Esophagus (tissue), 2 donors: Measurements from ENCODE around the gene PPM1M. TPM values are rescaled to one million over a fixed set of nuclear protein-coding genes. Genes with fewer than 3 reads are reported as not detected.
A peak's percentile ranks its signal among the peaks of the same experiment; 100 is the strongest.

Experiments
- H3K27ac ChIP-seq, 2 donors: one replicate each; pipeline ENCODE4 v1.5.1; 2013; ENCODE audit warnings: low read depth in 2 of 2, mild to moderate bottlenecking in 2 of 2, inconsistent platforms in 1 of 2, low read length in 1 of 2, moderate library complexity in 1 of 2
- H3K27me3 ChIP-seq, 2 donors: one replicate each; pipeline ENCODE4 v1.6.1; 2013; ENCODE audit warnings: low read length in 2 of 2, control low read depth in 1 of 2, mild to moderate bottlenecking in 1 of 2; ENCODE audit not compliant: insufficient read depth in 2 of 2, control insufficient read depth in 1 of 2
- H3K36me3 ChIP-seq, 2 donors: one replicate each; pipeline ENCODE4 v1.6.1; 2013; ENCODE audit warnings: low read length in 1 of 2; ENCODE audit not compliant: control insufficient read depth in 2 of 2, insufficient read depth in 2 of 2
- H3K4me1 ChIP-seq, 2 donors: one replicate each; pipeline ENCODE4 v1.6.1; 2013; ENCODE audit warnings: low read length in 1 of 2; ENCODE audit not compliant: control insufficient read depth in 2 of 2, insufficient read depth in 2 of 2
- H3K4me3 ChIP-seq, 2 donors: one replicate each; pipeline ENCODE4 v1.5.1; 2013; ENCODE audit warnings: low read length in 2 of 2, mild to moderate bottlenecking in 2 of 2, low read depth in 1 of 2, moderate library complexity in 1 of 2
- H3K9me3 ChIP-seq, 2 donors: one replicate each; pipeline ENCODE4 v1.6.1; 2013; ENCODE audit warnings: mild to moderate bottlenecking in 2 of 2, low read depth in 1 of 2, low read length in 1 of 2, moderate library complexity in 1 of 2; ENCODE audit not compliant: control insufficient read depth in 2 of 2, insufficient read depth in 1 of 2
- WGBS, 2 donors: extraction: QIAGEN DNeasy Blood & Tissue Kit; methylation state at CpG; one replicate each; pipeline ENCODE4 v1.1.7; 2013; 5-methylcytosine and 5-hydroxymethylcytosine counted together
- polyA plus RNA-seq, 2 donors: library from polyadenylated mRNA; stranded (reverse); fragments of 200-250 nt; gene quantifications; one replicate each; pipeline ENCODE4 v1.2.3, GENCODE V29; 2013
- donor health status: healthy with polysubstance abuse.
- donor health status: Bipolar disorder and iron deficiency.

PPM1M gene
- polyA plus RNA-seq, 2 donors = 10.1 to 15.6 TPM

- Histone ChIP-seq H3K4me3 (no peak overlapping the region), H3K27ac (no peak overlapping the region), H3K36me3 (peaks cover 10 to 17% of the 10 kb centered on the region in 2 donors), H3K4me1 (peaks cover 2 to 14% of the 10 kb centered on the region in 2 donors), H3K9me3 (no peaks in the 10 kb centered on the region), H3K27me3 (no peaks in the 10 kb centered on the region)
- 82 to 83% methylated on average over 4 of the region's 4 CpGs for WGBS, 2 donors
Observed at GRCh38 chr3:52202384-52203077, 43.0 kb upstream of the PPM1M start.

DNA sequence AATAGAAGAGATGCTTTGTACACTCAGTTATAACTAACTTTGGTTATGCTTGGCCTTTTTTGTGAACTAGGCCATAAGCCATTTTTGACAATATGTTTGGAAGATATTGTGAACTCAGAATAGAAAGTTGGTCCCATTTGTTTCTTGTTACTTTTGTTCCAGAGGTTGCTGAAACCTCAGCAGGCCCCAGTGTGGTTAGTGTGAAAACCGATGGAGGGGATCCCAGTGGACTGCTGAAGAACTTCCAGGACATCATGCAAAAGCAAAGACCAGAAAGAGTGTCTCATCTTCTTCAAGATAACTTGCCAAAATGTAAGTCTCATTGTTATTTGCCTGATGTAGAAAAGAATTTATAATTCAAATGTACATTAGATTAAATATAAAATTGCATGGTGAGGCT is 41.9 kb upstream of the PPM1M start:
- H3K4me3 ChIP-seq = no peak overlapping the region
- 82 to 83% methylated on average over 1 of the region's 1 CpG for WGBS, 2 donors
- no peaks in the 10 kb centered on the region for H3K9me3 ChIP-seq
- H3K36me3 ChIP-seq = peaks cover 10 to 25% of the 10 kb centered on the region in 2 donors
- peak overlapping the region in 1 of 2 donors; percentile 55 for H3K27ac ChIP-seq
- H3K4me1 ChIP-seq = peaks cover 2 to 11% of the 10 kb centered on the region in 2 donors
- H3K27me3 ChIP-seq = no peaks in the 10 kb centered on the region

- 45 to 62% methylated on average over 10 of the region's 10 CpGs for WGBS, 2 donors
- H3K27ac ChIP-seq = peak overlapping the region; percentile 7 to 55
Observed at GRCh38 chr3:52204337-52205073, 41.1 kb upstream of the PPM1M start.

DNA sequence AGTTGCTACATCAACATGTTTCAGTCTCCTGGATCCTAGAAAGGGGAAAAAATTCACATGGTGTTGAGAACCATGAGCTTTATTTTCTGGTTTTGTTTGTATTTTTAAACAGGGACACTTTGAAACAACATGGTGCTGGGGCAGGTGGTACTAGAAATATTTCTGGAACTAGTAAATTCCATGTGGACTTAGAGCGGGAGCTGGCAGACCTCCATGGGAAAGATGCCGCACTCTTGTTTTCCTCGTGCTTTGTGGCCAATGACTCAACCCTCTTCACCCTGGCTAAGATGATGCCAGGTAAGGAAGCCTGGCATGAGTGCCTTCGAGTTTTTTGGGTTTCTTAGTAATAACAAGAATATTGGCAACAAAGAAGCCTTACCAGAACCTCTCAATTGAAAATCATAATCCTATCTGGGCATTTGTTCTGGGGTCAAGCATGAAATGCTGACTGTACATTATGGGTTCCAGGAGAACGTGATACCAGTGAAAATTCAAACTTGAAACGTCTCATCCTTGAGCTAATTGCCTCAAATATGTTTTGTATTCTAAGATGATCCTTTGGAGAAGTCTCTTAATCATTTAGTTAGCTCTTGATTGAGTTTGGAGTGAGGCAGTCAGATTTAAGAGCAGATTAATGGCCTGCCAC is 39.7 kb upstream of the PPM1M start:
- Histone ChIP-seq H3K9me3 (no peaks in the 10 kb centered on the region), H3K4me1 (peaks cover 0 to 5% of the 10 kb centered on the region in 2 donors), H3K27me3 (no peaks in the 10 kb centered on the region), H3K4me3 (no peak overlapping the region), H3K36me3 (peaks cover 12 to 27% of the 10 kb centered on the region in 2 donors), H3K27ac (no peak overlapping the region)
- WGBS, 2 donors = 55 to 65% methylated on average over 6 of the region's 6 CpGs

More at GRCh38 chr3:52204337-52205073, 41.1 kb upstream of the PPM1M start:
- Histone ChIP-seq H3K4me3 (no peak overlapping the region), H3K9me3 (no peaks in the 10 kb centered on the region), H3K36me3 (peaks cover 12 to 23% of the 10 kb centered on the region in 2 donors), H3K27me3 (no peaks in the 10 kb centered on the region), H3K4me1 (peaks cover 0 to 7% of the 10 kb centered on the region in 2 donors)

DNA sequence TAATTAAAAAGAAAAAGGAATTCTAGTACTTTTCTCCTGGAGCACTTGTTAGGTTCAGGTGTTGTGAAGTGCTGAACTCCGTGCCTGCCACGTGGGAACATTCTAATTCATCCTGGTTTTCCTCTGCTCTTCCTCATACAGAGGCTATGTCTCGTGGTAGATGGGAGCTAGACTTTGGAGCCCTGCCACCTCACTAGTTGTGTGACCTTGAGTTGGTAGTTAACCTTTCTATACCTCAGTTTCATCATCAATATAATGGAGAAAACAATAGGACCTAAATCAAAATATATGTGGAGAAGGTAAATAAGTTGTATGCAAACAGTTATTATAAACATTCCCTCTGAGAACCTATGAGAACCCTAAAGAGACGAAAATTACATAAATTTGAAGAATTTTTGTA is 37.0 kb upstream of the PPM1M start:
- 91 to 92% methylated on average over 4 of the region's 4 CpGs for WGBS, 2 donors
- Histone ChIP-seq H3K9me3 (no peaks in the 10 kb centered on the region), H3K4me3 (no peak overlapping the region), H3K36me3 (peaks cover 10 to 40% of the 10 kb centered on the region in 2 donors), H3K4me1 (peaks cover 0 to 4% of the 10 kb centered on the region in 2 donors), H3K27ac (no peak overlapping the region), H3K27me3 (no peaks in the 10 kb centered on the region)

DNA sequence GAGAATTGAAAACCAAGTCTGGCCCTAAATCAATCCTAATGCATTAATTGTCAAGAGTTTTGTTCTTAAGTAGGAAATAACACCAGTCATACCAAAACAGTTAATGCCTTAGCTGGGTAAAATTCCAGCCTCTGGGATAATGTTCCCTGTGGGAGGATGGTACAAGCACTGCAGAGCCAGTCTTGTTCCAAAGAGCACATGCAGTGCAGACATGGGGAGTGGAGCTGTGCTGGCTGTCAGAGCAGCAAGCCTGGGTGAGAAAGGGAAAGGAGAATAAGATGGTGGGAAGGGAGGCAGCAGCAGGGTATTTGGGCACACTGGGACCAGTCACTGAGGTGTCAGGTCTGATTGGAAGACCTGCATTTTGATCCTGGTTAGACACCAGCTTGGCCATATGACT is 35.5 kb upstream of the PPM1M start:
- Histone ChIP-seq H3K4me1 (no peaks in the 10 kb centered on the region), H3K4me3 (no peak overlapping the region), H3K9me3 (no peaks in the 10 kb centered on the region), H3K36me3 (peaks cover 8 to 47% of the 10 kb centered on the region in 2 donors), H3K27me3 (no peaks in the 10 kb centered on the region), H3K27ac (no peak overlapping the region)

DNA sequence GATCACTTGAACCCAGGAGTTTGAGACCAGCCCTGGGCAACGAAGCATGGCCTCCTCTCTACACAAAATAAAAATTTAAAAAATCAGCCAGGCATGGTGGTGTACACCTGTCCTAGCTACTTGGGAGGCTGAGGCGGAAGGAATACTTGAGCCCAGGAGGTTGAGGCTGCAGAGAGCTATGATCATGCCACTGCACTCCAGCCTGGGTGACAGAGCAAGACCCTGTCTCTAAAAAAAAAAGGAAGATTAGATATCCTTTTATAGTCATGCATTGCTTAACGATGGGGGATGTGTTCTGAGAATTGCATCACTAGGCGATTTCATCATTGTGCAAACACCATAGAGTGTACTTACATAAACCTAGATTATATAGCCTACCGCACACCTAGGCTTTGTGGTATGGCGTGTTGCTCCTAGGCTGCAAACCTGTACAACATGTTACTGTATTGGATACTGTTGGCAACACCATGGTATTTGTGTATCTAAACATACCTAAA is 35.0 kb upstream of the PPM1M start:
- H3K9me3 ChIP-seq = no peaks in the 10 kb centered on the region
- no peaks in the 10 kb centered on the region for H3K4me1 ChIP-seq
- WGBS, 2 donors = 72 to 78% methylated on average over 6 of the region's 6 CpGs
- no peaks in the 10 kb centered on the region for H3K27me3 ChIP-seq
- H3K27ac ChIP-seq = no peak overlapping the region
- peaks cover 8 to 52% of the 10 kb centered on the region in 2 donors for H3K36me3 ChIP-seq
- no peak overlapping the region for H3K4me3 ChIP-seq

DNA sequence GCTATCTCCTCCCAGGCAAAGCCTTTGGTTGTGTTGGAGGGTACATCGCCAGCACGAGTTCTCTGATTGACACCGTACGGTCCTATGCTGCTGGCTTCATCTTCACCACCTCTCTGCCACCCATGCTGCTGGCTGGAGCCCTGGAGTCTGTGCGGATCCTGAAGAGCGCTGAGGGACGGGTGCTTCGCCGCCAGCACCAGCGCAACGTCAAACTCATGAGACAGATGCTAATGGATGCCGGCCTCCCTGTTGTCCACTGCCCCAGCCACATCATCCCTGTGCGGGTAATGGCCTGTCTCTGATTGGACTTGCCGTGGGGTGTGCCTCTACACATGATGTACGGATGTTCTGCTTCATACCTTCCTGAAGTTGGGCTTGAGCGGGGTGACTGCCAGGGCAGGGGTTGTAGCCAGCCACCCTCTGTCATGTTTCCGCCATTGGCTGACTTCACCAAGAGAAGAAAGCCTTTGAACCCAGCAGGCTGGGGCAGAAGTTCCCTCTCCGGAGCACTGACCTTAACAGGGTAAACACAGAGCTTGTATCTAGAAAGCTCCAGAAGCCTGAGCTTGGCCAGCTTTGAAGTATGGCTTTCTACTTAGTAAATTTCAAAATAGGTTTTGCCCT is 34.2 kb upstream of the PPM1M start:
- Histone ChIP-seq H3K4me1 (peaks cover 0 to under 1% of the 10 kb centered on the region in 2 donors), H3K9me3 (no peaks in the 10 kb centered on the region), H3K36me3 (peaks cover 8 to 48% of the 10 kb centered on the region in 2 donors), H3K27me3 (no peaks in the 10 kb centered on the region), H3K4me3 (no peak overlapping the region), H3K27ac (no peak overlapping the region)
- WGBS, 2 donors = 96% methylated on average over 18 of the region's 18 CpGs

- WGBS, 2 donors = 77 to 78% methylated on average over 8 of the region's 8 CpGs
- Histone ChIP-seq H3K9me3 (no peaks in the 10 kb centered on the region), H3K4me3 (no peak overlapping the region), H3K27me3 (no peaks in the 10 kb centered on the region), H3K4me1 (peaks cover 1 to 6% of the 10 kb centered on the region in 2 donors), H3K27ac (no peak overlapping the region), H3K36me3 (peaks cover 8 to 41% of the 10 kb centered on the region in 2 donors)
Observed at GRCh38 chr3:52213005-52213404, 32.6 kb upstream of the PPM1M start.
